ENCODE data around the gene PRR7. TPM values are rescaled to one million over a fixed set of nuclear protein-coding genes. Genes with fewer than 3 reads are reported as not detected.

Gene PRR7
- polyA plus RNA-seq, 1 of the 3 experiments (the other 2 are of a cell fraction) = 17.1 TPM

- TF ChIP-seq USF2 (IDR thresholded peaks at IDR 0.05; ENCODE audit: borderline replicate concordance, low read depth, low read length) (no peak), MEF2A (IDR thresholded peaks at IDR 0.05; ENCODE audit: borderline replicate concordance, low read depth) (no peak), FOSL2 (IDR thresholded peaks at IDR 0.05; ENCODE audit: borderline replicate concordance, low read depth) (peak; percentile 37; the same call in 1 of the 2 replicates), RXRA (IDR thresholded peaks at IDR 0.05; ENCODE audit: borderline replicate concordance, low read depth) (peak; percentile 41; the same call in 1 of the 2 replicates)
Observed at GRCh38 chr5:177454397-177455035, 7.9 kb downstream of the PRR7 start (continued).

DNA sequence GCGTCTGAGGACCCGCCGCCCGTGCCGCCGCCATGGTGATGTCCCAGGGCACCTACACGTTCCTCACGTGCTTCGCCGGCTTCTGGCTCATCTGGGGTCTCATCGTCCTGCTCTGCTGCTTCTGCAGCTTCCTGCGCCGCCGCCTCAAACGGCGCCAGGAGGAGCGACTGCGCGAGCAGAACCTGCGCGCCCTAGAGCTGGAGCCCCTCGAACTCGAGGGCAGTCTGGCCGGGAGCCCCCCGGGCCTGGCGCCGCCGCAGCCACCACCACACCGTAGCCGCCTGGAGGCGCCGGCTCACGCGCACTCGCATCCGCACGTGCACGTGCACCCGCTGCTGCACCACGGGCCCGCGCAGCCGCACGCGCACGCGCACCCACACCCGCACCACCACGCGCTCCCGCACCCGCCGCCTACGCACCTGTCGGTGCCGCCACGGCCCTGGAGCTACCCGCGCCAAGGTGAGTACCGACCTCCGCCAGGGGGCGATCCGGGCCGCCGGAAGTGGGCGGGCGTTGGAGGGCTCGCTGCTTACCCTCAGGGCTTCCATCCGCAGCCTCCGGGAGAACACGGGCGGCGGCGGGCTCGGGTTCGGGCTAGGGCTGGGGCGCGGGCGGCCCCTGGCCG lies 8.5 kb downstream of the PRR7 start:
- Histone ChIP-seq H3K79me2 (ENCODE audit: insufficient read depth) (0 out of 2 replicates have a peak, but pooled peaks cover 3% of the 10 kb centered on the region), H3K36me3 (replicated peaks in 1 of 2; ENCODE audit: control insufficient read depth in 1 of 2, insufficient read depth in 2 of 2, low read length in 1 of 2) (peaks cover 13 to 32% of the 10 kb centered on the region in 2 experiments), H3K27ac (ENCODE audit: low read depth in 2 of 2, low read length in 1 of 2) (peak overlapping the region; percentile 61 to 91), H3K4me2 (peak overlapping the region; percentile 74), H3K27me3 (ENCODE audit: insufficient read depth) (no peaks in the 10 kb centered on the region), H3K4me1 (ENCODE audit: control insufficient read depth in 1 of 2, insufficient read depth in 2 of 2, low read depth in 1 of 2, low read length in 1 of 2) (peaks cover 12 to 85% of the 10 kb centered on the region in 2 experiments), H3K9ac (peak overlapping the region; percentile 50; the same call in 1 of the 2 replicates), H3F3A (replicated peaks; ENCODE audit: insufficient read depth) (peaks cover 35% of the 10 kb centered on the region), H3K9me2 (no peaks in the 10 kb centered on the region), H2AFZ (ENCODE audit: low read depth) (no peak overlapping the region), H3K4me3 (ENCODE audit: low read depth in 2 of 2, low read length in 1 of 2) (peak overlapping the region; percentile 47 to 48), H4K20me1 (ENCODE audit: insufficient read depth) (peaks cover 60% of the 10 kb centered on the region), H3K9me3 (no peaks in the 10 kb centered on the region)
- peak; percentile 75 for DNase-seq
- ChIA-PET POLR2A (interaction anchor here (0.7 to 4.9 kb wide), 13 partner anchors 9 to 141 kb away, joined by 3 to 72 read pairs (median 4); partner anchors contain the start of genes DBN1, PDLIM7 and PRR7), CTCF (interaction anchor here (0.7 to 15.5 kb wide), 31 partner anchors 9 to 554 kb away, joined by 3 to 375 read pairs (median 9); partner anchors contain the start of genes DBN1, F12, GRK6 and MXD3)
- no peak for TF ChIP-seq MXI1 (IDR thresholded peaks at IDR 0.05; ENCODE audit: low read depth, low read length)
- TF ChIP-seq CHD2 (IDR thresholded peaks at IDR 0.05; ENCODE audit: low read length, partially characterized antibody) = no peak
- TF ChIP-seq CTCF (IDR thresholded peaks at IDR 0.05) = peak; percentile 64
- no peak for TF ChIP-seq RXRA (IDR thresholded peaks at IDR 0.05; ENCODE audit: borderline replicate concordance, low read depth)
- TF ChIP-seq, protein P1, sequence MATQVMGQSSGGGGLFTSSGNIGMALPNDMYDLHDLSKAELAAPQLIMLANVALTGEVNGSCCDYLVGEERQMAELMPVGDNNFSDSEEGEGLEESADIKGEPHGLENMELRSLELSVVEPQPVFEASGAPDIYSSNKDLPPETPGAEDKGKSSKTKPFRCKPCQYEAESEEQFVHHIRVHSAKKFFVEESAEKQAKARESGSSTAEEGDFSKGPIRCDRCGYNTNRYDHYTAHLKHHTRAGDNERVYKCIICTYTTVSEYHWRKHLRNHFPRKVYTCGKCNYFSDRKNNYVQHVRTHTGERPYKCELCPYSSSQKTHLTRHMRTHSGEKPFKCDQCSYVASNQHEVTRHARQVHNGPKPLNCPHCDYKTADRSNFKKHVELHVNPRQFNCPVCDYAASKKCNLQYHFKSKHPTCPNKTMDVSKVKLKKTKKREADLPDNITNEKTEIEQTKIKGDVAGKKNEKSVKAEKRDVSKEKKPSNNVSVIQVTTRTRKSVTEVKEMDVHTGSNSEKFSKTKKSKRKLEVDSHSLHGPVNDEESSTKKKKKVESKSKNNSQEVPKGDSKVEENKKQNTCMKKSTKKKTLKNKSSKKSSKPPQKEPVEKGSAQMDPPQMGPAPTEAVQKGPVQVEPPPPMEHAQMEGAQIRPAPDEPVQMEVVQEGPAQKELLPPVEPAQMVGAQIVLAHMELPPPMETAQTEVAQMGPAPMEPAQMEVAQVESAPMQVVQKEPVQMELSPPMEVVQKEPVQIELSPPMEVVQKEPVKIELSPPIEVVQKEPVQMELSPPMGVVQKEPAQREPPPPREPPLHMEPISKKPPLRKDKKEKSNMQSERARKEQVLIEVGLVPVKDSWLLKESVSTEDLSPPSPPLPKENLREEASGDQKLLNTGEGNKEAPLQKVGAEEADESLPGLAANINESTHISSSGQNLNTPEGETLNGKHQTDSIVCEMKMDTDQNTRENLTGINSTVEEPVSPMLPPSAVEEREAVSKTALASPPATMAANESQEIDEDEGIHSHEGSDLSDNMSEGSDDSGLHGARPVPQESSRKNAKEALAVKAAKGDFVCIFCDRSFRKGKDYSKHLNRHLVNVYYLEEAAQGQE (IDR thresholded peaks at IDR 0.05; ENCODE audit: low read depth, low read length) = no peak
- no peak for TF ChIP-seq RCOR1 (IDR thresholded peaks at IDR 0.05; ENCODE audit: low read length)
- TF ChIP-seq, protein P2, sequence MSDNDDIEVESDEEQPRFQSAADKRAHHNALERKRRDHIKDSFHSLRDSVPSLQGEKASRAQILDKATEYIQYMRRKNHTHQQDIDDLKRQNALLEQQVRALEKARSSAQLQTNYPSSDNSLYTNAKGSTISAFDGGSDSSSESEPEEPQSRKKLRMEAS (IDR thresholded peaks at IDR 0.05; ENCODE audit: low read depth) = peak; percentile 6; the same call in 1 of the 2 replicates
- peak; percentile 7; the same call in 1 of the 2 replicates for TF ChIP-seq SMC3 (IDR thresholded peaks at IDR 0.05; ENCODE audit: low read depth, low read length)
- TF ChIP-seq NFIC (IDR thresholded peaks at IDR 0.05; ENCODE audit: borderline replicate concordance) = no peak
- TF ChIP-seq SIN3A (IDR thresholded peaks at IDR 0.05; ENCODE audit: borderline replicate concordance, low read depth, low read length) = peak; percentile 6; the same call in 1 of the 2 replicates
- TF ChIP-seq FOXJ3 (CRISPR knock-in tag; IDR thresholded peaks at IDR 0.05) = no peak
- no peak for TF ChIP-seq POLR2AphosphoS5 (IDR thresholded peaks at IDR 0.05; ENCODE audit: low read depth, low read length)
- TF ChIP-seq EZH2phosphoT487 (IDR thresholded peaks at IDR 0.05; ENCODE audit: borderline replicate concordance, low read depth) = no peak
- peak; percentile 46 for TF ChIP-seq GABPA (IDR thresholded peaks at IDR 0.05; ENCODE audit: low read depth)
- peak; percentile 53 for TF ChIP-seq NRF1 (IDR thresholded peaks at IDR 0.05; ENCODE audit: low read depth, low read length)
- 0% methylated on average over 27 of the region's 80 CpGs for WGBS (ENCODE audit: low lambda C conversion rate)

Measured in SK-N-SH (cell line).